SK-N-SH (cell line): ENCODE results near the gene RGS10.

Source experiments
- CTCF ChIP-seq: fragments of 200-600 bp; sonication (generic); IDR thresholded peaks from 2 replicates; pipeline ENCODE4 v1.6.1; 2017; ENCODE audit warnings: antibody characterized with exemption, mild to moderate bottlenecking, moderate library complexity
- EZH2phosphoT487 ChIP-seq: fragments of 200-600 bp; sonication (generic); IDR thresholded peaks from 2 replicates; pipeline ENCODE4 v1.6.1; 2017; ENCODE audit warnings: low read depth, mixed run types, mild to moderate bottlenecking, antibody characterized with exemption, moderate library complexity, borderline replicate concordance
- MEF2A ChIP-seq: IDR thresholded peaks from 2 replicates; pipeline ENCODE4 v1.4.0; 2012; ENCODE audit warnings: low read depth, borderline replicate concordance

- TF ChIP-seq CTCF = no peak
- no peak for TF ChIP-seq EZH2phosphoT487
- TF ChIP-seq MEF2A = no peak
These were observed 19.6 kb downstream of the RGS10 start for GRCh38 chr10:119522747-119523426.
